NOMO-1 treated with DMSO at 0.1 percent for 48 hours (cell line): ENCODE data around the gene PLA2G6.

Experiments
- DNase-seq: peaks from one replicate; lab custom pipeline; 2025; ENCODE audit not compliant: unreplicated experiment; lab: John Stamatoyannopoulos, UW

The PLA2G6 gene

GRCh38 chr22:38073150-38074130 is 108.2 kb downstream of the PLA2G6 start:
- no peak for DNase-seq

DNA sequence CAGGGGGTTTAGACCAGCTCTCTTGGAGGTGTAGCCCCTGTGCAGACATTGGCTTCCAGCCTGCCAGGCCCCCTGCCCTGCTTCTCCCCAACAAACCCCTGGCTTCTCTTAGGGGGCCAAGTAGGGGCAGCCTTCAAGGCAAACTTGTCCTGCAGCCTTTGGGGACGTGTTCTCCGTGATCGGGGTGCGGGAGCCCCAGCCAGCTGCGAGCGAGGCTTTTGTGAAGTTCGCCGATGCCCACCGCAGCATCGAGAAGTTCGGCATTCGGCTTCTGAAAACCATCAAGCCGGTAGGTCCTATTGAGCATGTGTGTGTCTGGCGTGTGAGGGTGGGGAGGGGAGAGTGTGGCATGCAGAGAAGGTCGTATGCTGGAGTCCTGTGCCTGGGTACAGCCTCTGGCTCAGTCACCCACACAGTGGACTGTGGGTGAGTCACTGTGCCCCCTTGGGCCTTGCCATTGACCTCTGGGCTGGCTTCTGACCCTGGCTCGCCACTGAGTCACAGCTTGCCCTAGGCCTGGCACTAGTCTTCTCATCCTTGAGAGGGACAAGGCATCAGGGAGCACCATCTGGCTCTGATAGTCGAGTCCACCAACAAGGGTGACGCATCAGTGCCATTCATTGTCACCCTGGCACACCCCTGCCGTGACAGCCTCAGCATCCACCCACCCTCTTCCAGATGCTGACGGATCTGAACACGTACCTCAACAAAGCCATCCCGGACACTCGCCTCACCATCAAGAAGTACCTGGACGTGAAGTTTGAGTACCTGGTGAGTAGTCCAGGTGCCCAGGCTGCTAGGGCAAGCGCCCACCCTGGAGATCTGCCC is 109.1 kb downstream of the PLA2G6 start:
- DNase-seq, result no peak

DNA sequence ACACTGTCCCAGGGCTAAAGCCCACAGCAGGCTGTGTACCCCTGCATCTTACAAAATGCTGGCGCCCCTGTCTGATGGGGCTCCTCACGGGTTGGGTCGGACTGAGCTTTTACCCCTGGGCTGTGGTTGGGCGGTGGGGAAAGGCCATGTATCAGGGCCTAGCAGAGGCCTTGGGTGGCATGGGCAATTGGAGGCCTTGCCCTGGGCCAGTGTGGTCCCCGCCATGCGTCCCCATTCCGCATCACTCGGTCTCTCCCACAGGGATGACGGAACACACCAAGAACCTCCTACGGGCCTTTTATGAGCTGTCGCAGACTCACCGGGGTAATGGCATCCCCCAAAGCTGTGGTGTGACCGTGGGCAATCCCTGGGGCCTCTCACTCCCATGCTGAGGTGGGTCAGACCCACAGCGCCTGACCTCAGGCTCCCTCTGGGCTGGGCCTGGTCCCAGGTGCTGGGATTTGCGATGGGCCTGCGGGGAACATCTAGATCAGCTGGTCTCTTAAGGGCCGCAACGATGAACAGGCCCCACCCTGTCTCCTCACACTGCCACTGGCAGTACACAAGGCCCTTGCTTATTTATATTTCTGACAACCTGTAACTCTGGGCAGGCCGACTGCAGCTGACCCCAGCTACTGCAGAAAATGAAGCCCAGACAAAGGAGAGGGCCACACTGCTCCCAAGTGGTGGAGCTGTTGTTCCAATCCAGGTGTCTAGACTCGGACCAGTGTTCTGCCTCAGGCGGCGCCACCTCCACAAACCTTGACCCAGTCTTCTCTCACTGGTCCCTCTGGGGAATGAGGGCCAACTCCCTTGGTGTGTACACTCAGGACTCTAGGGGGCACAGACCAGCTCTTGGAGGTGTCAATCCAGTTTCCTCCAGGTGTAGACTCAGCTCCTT is 110.0 kb downstream of the PLA2G6 start:
- no peak for DNase-seq

GRCh38 chr22:38070250-38070921 is 111.2 kb downstream of the PLA2G6 start:
- DNase-seq, result no peak

DNA sequence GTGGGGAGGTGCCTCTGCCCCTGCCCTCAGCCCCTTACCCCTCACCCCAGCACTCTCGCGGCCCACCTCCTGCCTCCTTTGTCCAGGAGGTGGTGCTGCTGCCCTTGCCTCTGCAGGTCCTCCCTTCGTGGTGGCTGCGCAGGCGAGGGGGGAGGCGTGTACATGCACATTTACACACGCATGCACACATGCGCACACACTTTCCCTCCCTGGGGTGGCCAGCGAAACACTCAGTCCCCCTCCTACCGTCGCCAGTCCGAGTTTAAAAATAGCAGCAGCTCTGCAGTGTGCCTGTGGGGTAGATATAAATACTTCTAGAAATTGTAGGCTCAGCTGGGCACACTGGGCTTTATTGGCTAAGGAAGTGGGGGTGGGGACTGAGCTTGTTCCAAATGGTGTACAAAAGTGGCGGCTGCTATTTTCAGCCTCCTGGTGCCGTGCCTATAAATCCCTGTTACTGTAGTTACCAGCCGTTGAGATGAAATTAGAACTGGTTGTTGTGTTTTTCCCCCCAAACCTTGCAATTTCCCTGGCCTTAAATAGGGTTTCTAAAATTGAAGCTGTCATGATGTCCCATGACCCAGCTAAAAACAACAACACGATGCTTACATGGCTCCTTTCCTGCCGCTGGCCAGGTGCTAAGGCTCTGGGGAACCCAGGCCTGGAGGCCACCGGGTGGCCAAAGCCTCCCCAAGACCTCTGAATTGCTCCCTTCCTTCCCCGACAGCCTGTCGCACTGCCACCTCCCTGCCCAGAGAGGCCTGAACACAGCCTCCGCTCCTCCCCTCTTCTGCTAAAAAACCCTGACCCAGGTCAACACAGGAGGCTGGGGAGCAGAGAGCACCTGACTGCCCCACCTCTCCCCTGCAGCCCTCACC is 112.0 kb downstream of the PLA2G6 start:
- DNase-seq, result peak; percentile 78

- DNase-seq, result no peak
Measured at GRCh38 chr22:38068641-38069371, 112.8 kb downstream of the PLA2G6 start.

- DNase-seq, result no peak
Measured at GRCh38 chr22:38067761-38068360, 113.8 kb downstream of the PLA2G6 start.

GRCh38 chr22:38067028-38067415 is 114.6 kb downstream of the PLA2G6 start:
- no peak for DNase-seq

GRCh38 chr22:38066381-38067027 is 115.1 kb downstream of the PLA2G6 start:
- DNase-seq, result no peak

DNA sequence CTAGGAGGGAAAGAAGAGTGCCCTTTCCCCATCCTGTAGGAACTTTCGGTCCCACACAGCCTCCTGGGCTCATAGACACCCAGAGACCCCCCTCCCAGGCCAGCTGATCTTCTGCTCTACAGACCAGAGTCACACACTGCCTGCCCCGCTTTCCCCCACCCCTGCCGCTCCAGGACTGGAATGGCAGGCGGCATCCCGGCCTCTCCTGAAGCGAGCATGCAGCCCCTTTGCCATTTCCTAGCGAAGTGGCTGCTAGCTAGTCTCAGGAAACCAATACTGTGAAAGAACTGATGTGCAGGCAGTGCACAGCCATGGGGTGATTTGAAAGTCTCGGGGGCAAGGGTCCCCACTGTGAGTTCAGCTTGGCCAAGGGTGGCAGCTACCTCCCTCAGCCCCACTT is 116.1 kb downstream of the PLA2G6 start:
- DNase-seq, result no peak

GRCh38 chr22:38062791-38063190 is 118.8 kb downstream of the PLA2G6 start:
- peak; percentile 29 for DNase-seq
